NT2/D1 (cell line): Measurements from ENCODE around the gene DNAI2.
"Not testable (repeated sequence)": the region's sequence is repeated elsewhere in the genome, so short reads cannot be mapped to it uniquely, and the experiment has no call there.

Experiments used
- SUZ12 ChIP-seq: IDR thresholded peaks from 2 replicates; pipeline ENCODE4 v1.6.1; 2011; ENCODE audit not compliant: insufficient read length, insufficient read depth; ENCODE audit errors: extremely low read depth
- YY1 ChIP-seq: IDR thresholded peaks from 2 replicates; pipeline ENCODE4 v1.6.1; 2011; ENCODE audit not compliant: insufficient read length, insufficient read depth
- ZNF274 ChIP-seq: IDR thresholded peaks from 2 replicates; pipeline ENCODE4 v1.6.1; 2011; ENCODE audit warnings: mild to moderate bottlenecking, low read depth, low read length

GRCh38 chr17:74282274-74282586 lies 8.2 kb downstream of the DNAI2 start:
- not testable (repeated sequence) for TF ChIP-seq ZNF274, YY1, SUZ12
